HG03108 (cell line): ENCODE results near the gene TENT4A.

ENCODE experiments used
- ATAC-seq: cut with Tn5 transposase; IDR thresholded peaks from one replicate; pipeline ENCODE4 v1.9.1; 2021; ENCODE audit warnings: moderate library complexity; ENCODE audit not compliant: unreplicated experiment

The TENT4A gene

GRCh38 chr5:6792376-6792775 is 79.1 kb downstream of the TENT4A start:
- no peak for ATAC-seq

- ATAC-seq: no peak
Observed at GRCh38 chr5:6792911-6793471, 79.8 kb downstream of the TENT4A start.

- ATAC-seq: no peak
Observed at GRCh38 chr5:6801236-6801635, 88.0 kb downstream of the TENT4A start.

DNA sequence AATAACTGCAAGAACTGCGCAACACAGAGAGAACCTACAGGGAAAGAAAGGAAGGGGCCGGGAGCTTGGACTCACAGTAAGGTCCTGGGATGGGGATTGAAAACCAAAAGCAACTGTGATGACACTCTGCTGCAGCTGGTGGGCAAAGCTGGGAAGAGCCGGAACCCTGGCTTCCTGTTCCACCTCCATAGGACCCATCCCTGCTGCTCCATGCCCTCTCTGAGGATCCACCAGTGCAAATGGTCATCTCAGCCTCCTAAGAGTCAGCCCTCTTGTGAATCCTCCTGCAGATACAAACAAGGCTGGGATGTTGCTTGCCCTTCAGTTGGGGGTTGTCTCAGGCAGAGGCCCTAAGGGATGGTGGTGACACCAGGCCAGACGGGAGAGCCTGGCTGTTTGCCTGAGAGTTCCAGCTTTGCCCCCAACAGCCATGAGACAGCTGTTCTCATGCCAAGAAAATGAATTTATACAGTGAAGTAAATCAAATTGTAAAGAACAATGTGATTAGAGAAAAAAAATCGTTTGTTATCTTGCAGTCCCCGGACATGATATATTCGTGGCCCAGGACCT is 90.8 kb downstream of the TENT4A start:
- ATAC-seq: no peak

GRCh38 chr5:6804766-6805501 is 91.7 kb downstream of the TENT4A start:
- ATAC-seq: no peak

DNA sequence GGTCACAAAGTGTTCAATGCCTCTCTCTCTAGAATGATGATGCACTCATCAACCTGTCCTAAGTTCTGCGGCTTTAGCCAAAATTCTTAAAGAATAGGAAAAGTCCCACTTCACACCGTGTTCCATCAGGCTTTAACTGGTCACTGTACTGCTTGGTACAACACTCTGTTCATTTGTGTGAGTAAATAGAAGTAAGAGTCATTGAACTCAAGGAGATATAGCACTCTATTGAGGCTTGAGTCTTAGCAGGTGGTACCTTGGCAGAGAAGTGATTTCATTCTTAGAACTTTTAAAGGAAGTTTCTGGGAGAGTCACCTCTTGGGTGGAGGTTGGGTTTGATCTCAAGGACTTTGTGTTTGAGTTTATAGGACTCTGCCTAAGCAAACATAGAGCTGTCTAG is 92.6 kb downstream of the TENT4A start:
- no peak for ATAC-seq
